ENCODE data around the gene G6PC1.
"Not testable (repeated sequence)": the region's sequence is repeated elsewhere in the genome, so short reads cannot be mapped to it uniquely, and the experiment has no call there.

The G6PC1 gene

DNA sequence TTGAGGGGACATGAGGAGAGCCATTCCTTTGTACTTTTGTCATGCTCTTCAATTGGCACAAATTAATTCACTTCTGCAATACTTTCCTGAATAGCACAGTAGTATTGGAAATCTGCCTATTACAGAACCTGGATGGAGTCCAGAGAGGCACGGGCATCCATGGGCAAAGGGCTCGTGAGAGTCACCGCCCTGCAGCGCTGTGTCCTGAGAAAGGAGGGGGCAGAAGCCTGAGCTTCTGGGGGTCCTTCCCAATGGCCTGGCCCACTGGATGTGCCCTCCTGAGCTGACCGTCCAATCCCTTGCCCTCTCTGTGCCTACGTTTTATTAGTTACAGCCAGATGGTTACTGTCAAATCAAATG, 3.5 kb downstream of the G6PC1 start:
- no peak for DNase-seq

DNA sequence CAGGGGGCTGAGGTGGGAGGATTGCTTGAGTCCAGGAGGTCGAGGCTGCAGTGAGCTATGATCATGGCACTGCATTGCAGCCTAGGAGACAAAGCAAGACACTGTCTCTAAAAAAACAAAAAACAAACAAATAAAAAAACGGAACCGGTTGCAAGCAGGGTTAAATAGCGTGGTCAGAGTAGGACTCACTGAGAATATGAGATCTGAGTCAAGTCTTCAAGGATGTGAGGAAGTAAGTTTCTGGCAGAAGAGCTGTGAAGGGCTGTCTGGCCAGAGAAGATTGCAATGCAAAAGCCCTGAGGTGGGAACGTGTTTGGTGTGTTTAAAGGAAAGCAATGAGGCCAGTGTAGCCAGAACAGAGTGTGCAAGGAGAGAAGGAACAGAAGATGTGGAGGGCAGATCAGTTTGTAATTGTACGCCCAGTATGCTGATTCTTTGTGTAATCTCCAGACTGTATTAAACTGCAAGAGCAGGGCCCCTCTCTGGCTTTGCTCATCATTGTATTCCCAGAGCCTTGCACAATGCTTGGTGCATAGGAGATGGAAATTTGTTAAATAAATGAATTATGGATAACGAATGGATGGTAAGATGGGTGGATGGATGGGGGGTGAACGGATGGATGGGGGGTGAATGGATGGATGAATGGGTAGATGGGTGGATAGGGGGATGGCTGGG, 6.3 kb downstream of the G6PC1 start:
- no peak for DNase-seq

DNA sequence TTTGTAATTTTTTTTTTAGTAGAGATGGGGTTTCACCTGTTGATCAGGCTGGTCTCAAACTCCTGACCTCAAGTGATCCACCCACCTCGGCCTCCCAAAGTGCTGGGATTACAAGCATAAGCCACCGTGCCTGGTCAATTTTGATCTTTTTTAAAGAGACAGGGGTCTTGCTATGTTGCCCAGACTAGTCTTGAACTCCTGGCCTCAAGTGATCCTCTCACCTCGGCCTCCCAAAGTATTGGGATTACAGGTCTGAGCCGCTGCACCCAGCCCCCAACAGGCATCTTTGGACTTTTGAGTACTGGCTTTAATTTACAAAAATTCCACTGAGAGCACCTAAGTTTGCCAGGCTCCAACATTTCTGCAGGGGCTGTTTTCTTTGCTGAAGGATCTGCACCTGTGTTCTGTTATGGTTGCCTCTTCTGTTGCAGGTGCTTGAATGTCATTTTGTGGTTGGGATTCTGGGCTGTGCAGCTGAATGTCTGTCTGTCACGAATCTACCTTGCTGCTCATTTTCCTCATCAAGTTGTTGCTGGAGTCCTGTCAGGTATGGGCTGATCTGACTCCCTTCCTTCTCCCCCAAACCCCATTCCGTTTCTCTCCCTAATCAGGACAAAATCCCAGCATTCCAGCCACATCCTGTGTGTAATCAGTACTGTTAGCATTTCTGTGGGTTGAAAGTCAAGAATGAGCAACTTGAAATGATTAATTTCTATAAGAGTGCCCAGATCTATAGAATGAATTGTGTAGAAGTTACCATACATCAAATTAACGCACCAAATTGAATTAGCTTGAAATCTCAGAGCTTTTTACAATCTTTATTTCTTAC, 8.5 kb downstream of the G6PC1 start:
- no peak for DNase-seq

DNA sequence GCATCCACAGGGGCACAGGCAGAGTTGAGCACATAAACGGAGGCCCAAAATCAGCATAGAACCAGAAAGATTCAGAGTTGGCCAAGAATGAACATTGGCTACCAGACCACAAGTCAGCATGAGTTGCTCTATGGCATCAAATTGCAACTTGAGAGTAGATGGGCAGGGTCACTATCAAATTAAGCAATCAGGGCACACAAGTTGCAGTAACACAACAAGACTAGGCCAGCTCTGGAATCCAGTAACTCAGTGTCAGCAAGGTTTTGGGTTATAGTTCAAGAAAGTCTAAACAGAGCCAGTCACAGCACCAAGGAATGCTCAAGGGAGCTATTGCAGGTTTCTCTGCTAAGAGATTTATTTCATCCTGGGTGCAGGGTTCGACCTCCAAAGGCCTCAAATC, 12.9 kb downstream of the G6PC1 start:
- DNase-seq: no peak

DNA sequence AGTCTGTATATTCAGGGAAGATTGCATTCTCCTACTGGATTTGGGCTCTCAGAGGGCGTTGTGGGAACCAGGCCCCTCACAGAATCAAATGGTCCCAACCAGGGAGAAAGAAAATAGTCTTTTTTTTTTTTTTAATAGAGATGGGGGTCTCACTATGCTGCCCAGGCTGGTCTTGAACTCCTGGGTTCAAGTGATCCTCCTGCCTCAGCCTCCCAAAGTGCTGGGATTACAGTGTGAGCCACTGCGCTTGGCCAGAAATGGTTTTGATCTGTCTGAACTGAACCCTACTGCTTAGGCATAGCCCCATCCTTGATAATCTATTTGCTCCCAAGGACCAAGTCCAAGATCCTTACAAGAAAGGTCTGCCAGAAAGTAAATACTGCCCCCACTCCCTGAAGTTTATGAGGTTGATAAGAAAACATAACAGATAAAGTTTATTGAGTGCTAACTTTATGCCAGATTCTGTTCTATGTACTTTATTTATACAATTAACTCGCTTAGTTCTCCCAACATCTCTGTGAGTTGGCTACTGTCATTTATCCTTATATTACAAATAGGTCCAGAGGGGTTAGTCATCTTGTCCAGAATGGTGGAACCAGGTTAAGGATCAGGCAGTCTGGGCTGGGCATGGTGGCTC, 13.5 kb downstream of the G6PC1 start:
- DNase-seq: no peak

DNA sequence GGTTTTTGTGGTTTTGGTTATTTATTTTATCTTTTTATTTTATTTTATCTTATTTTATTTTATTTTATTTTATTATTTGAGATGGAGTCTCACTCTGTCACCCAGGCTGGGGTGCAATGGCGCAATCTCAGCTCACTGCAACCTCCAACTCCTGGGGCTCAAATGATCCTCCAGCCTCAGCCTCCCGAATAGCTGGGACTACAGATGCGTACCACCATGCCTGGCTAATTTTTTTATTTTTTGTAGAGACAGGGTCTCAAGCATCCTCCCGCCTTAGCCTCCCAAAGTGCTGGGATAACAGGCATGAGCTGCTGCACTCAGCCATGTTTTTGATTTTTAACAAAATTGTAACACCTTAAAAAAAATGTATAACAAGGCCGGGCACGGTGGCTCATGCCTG, 14.7 kb downstream of the G6PC1 start:
- DNase-seq: not testable (repeated sequence)

DNA sequence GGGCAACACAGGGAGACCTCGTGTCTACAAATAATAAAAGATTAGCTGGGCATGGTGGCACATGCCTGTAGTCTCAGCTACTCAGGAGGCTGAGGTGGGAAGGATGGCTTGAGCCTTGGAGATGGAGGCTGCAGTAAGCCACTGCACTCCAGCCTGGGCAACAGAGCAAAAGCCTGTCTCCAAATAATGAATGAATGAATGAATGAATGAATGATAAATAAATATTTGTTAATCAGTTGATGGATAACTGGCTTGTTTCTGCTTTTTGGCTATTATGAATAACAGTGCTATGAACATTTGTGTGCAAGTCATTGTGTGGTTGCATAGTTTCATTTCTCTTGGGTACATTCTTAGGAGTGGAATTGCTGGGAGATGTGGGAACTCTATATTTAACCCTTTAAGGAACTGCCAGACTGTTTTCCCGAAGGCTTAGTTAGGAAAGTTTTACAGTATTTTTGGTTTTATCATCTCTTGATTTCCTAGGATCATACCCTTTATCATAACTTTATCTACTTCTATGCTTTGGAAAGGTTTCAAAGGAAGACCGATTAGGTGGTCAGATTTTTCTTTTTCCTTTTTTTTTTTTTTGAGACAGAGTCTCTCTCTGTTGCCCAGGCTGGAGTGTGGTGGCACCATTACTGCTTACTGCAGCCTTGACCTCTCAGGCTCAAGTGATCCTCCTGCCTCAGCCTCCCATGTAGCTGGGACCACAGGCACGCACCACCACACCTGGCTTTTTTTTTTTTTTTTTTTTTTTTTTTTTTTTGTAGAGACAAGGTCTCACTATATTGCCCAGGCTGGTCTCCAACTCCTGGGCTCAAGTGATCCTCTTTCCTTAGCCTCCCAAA, 16.0 kb downstream of the G6PC1 start:
- DNase-seq: not testable (repeated sequence)

DNA sequence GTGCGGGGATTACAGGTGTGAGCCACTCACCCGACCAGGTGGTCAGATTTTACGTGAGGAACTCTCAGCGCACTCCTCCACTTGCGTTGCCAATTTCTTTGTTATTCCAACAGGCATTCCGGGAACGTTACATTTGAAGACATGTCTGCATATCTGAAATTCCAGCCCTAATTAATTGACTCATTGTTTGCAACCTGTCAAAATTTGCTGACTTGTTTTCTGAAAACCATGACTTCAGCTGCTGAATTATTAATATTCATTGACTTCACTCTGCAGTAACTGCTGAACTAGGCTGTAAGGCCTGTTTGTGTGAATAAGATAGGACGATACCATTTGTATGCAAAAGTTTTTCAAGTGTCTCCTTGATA, 16.6 kb downstream of the G6PC1 start:
- no peak for DNase-seq

DNA sequence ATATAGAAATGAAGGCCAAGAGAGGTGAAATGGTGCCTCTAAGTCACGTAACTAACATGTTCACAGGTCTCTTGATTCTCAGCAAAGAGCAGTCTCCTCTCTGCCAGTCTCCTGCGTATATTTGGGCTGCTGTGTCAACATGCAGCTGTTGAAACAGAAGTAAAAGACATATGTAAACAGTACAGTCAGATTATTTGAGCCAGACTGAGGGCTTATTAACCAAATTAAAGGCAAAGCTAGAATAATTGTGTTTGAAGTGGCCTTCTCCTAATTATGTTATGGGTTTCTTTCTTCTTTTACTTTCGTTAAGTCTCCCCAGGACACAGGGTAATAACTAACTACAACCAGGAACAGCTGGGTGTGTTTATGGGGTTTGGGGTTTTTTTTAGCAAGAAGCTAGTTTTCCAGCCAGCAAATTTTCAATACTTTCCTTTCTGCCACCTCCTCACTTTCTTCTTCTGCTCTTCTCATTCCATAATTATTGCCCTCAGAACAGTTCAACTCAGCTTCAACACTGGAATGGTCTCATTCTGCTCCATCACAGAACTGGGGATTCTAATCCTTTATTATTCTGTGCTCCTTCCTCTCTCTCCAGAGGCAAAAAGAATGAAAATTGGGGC, 18.4 kb downstream of the G6PC1 start:
- DNase-seq: no peak

DNA sequence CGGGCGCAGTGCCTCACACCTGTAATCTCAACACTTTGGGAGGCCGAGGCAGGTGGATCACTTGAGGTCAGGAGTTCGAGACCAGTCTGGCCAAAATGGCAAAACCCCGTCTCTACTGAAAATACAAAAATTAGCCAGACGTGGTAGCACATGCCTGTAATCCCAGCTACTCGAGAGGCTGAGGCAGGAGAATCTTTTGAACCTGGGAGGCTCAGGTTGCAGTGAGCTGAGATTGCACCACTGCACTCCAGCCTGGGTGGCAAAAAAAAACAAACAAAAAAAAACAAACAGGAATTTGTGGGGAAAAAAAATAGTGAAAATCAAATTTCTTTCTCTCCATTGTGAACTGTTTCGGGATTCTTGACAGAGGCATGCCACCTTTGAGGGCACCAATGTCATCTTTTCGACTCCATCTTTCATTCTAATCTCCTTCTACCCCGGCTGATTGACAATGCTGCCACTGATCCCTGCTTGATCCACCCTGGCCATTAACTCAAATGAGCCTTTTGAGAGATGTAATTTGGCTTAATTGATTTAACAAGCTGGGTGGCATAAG, 19.0 kb downstream of the G6PC1 start:
- not testable (repeated sequence) for DNase-seq

DNA sequence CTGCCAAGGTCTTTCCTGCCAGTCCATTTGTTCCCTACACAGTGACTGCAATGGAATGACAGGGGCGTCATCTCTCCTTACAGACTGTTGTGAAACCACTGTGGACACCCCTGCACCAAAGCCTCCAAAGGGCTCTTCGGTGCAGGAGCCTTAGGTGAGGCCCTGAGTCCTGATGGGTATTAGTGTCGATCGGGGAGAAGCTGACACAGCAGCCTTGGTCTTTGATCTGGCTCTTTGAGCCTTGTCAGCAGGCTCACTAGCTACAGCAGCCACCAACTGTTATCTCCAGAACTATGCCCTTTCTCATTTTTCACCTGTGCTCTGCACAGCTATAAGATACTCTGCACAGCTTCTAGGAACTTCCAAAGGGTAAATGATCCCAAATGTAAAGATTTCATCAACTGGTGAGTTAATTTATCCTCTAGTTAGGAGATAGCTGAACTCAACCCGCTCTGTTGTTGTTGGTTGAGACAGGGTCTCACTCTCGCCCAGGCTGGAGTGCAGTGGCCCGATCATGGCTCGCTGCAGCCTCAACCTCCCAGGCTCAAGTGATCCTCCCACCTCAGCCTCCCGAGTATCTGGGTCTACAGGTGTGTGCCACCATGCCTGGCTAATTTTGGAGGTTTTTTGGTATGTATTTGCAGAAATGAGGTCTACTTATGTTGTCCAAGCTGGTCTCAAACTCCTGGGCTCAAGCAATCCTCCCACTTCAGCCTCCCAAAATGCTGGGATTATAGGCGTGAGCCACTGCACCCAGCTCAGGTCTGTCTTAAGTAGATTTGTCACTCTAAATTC, 19.7 kb downstream of the G6PC1 start:
- no peak for DNase-seq

DNA sequence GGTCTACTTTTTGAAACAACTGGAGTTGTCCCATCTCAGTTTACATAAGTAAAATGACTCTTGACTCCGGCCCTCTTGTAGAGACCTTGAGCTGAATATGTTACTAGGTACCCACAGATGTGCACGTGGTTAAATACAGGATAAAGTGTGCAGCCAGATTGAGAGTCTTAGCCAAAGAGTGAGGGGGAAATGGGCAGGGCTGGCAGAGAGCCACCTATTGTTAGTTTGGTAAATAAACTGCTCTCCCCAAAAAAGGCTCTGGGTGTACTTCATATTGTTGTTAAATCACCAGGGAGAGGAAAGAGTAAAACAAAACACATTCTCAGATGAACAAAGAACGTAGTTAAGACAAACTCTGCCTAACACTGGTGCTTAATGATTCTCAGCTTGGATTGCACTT, 20.3 kb downstream of the G6PC1 start:
- no peak for DNase-seq

DNA sequence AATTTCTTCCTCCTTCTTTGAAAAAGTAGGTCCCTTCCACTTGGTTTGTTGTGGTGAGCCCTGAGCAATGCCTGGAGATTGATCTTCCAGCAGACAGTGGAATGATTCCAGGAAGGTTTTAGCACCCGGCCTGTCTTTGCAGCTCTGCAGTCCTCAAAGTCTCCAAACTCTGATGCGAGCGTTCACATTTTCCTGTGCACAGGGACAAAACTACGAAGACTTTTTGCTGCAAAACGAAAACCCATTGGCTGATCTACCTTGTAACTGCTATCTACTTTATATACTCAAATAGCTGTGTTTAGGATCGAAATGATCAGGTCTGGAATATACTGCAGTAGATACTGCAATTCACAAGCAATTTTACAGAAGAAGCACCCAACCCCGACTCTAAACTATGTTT, 21.7 kb downstream of the G6PC1 start:
- no peak for DNase-seq

DNA sequence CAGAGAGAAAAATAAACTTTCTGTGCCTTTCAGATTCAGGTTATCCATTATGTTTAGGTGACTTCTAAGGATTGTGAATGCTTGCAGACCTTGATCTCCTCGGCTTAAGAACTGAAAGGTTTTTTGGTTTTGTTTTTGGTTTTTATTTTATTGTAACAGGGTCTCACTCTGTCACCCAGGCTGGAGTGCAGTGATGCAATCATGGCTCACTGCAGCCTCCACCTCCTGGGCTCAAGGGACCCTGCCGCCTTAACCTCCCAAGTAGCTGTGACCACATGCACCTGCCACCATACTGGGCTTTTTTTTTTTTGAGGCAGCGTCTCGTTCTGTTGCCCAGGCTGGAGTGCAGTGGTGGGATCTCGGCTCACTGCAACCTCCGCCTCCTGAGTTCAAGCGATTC, 22.9 kb downstream of the G6PC1 start:
- DNase-seq: not testable (repeated sequence)

DNA sequence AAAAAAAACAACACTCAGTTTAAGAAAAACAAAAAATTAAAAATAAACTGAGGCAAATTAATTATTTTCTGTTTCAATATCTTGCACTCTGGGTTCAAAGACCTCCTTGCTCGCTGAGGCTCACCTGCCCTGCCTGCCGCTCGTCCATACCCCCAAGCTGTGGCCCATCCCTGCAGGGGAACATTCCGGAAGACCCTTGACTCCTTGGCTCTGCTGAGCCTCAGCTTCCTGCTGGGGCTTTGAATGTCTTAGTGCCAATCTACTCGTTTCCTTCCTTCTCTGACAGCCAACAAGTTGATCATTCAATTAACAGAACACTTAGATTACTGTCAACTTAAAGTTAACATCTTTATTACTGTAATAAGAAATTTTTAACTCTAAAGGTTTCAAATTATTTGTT, 24.3 kb downstream of the G6PC1 start:
- DNase-seq: no peak

DNA sequence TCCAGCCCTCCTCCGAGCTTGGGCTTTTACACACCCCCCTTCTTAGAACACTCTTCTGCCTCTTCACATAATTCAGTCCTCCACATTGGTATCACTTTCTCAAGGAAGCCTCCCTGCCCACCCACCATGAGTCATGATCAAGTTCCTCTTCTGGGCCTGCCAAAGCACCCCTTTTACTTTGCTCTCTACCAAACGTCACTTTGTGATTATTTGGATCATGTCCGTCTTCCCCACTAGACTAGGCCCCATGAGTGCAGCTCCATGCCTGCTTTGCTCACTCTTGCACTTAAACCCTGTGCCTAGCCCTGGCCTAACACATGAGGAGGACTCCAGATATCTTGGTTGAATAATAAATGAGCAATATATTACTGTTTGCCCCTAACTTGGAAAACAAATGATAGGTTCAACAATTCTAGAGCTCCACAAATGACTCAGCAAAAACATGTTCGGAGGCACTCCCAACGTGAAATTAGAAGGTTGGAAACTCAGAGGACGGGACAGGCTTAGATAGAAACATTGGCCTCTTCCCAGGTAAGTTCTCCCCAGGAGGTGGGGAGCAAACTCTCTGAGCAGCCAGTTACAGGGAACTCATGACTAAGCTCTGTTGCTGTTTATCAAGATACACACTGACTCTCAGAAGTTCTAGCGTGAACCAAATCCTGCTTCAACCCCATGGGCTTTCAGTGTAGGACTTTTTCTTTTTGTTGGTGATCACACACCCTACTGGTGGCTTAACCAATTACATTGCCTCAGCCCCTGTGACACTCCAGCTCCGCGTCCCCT, 28.3 kb downstream of the G6PC1 start:
- DNase-seq: no peak

DNA sequence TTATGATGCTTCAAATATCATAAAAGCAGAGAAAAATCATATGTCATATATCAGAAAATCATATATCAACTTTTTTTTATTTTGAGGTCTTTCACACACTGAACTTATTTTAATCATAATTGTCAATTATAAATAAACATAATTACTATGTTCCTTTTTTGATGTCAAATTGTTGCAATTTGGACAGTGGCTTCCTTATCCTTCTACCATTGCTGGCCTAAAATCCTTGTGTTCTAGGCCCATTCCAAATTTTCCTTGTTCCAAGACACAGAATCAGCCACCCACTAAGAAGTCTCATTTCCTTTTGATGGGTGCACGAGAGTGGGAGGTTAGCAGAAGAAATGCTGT, 28.9 kb downstream of the G6PC1 start:
- DNase-seq: no peak

DNA sequence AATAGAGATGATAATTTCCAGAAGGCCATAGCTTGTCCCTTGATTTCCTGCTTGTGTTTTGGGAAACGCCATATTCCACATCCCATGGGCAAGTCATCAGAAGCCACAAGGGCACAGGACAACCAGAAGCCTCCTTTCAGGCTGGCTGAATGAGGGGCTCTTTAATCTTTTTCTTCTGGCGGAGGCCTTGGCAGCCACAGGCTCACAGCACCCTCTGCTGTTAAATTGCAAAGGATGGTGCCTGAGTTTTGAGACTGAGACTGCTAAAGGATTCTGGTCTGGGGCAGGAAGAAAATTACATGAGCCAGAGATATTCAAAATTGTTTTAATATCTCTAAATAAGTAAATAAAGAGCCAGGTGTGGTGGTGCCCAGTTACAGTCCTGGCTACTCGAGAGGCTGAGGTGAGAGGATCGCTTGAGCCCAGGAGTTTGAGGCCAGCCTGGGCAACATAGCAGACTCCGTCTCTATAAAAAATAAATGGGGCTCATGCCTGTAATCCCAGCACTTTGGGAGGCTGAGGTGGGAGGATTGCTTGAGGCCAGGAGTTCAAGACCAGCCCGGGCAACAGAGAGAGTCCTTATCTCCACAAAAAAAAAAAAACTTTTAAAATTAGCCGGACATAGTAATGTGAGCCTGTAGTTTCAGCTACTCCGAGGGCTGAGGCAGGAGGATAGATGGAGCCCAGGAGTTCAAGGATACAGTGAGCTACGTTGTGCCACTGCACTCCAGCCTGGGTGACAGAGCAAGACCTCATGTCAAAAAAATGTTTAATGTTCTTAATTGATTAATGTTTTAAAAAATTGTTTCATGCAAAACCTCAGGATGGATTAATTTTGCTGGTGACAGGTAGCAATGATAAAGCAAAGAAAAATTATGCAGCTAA, 37.4 kb downstream of the G6PC1 start:
- no peak for DNase-seq

DNA sequence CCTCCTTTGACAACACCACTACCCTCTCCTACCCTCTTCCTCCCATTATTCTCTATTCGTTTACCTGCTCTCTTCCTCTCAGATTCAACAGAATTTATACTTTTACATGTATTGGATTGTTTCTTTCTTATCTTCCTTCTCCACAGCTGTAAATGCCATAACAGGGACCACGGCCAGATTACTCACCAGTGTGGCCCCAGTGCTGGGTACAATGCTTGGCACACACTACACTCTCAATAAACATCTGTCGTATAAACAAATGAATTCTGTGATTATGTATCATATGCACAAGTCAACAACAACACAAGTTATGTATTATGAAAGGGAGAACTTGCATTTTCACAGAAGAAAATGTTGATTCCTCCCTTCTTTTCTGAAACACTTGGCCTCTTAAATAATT, 43.6 kb downstream of the G6PC1 start:
- no peak for DNase-seq

DNA sequence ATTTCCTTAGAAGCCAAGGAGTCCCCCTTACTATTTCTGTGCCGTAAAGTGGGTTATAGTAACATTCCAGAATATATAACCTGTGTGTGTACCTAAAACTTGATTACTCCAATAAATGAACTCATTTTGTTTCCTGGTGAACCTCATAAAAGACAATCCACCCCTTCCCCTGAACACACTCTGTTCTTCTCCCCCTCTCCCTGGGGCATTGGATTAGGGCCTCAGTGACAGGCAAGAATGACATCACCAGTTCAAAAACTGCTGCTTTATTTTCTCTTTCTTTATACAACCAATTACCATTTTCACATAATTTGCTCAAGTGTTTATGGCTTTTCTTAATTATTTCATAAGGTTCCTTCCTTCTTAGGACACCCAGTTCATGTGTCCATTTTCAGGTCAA, 46.2 kb downstream of the G6PC1 start:
- DNase-seq: no peak

All from stimulated activated naive CD4-positive, alpha-beta T cell treated with Interleukin-2 at 50 U/mL for 16 hours (primary cell).